DLD1 (cell line): ENCODE data around the gene RAB26.

Experiments
- in situ Hi-C: cut with HindIII; loops from 2 replicates; pipeline ENCODE4 v1.10.0; 2017; ENCODE audit warnings: low sequenced_read_pairs

Gene RAB26

GRCh38 chr16:2178321-2179106 lies 30.1 kb downstream of the RAB26 start:
- in situ Hi-C loops = no loop called here

GRCh38 chr16:2179107-2179501 lies 30.7 kb downstream of the RAB26 start:
- in situ Hi-C loops = no loop called here

- in situ Hi-C loops = no loop called here
These were observed 31.2 kb downstream of the RAB26 start for GRCh38 chr16:2179576-2179975.

GRCh38 chr16:2180461-2180860 lies 32.0 kb downstream of the RAB26 start:
- in situ Hi-C loops = no loop called here

GRCh38 chr16:2180962-2181923 lies 32.8 kb downstream of the RAB26 start:
- in situ Hi-C loops = no loop called here

GRCh38 chr16:2181952-2182351 lies 33.5 kb downstream of the RAB26 start:
- in situ Hi-C loops = no loop called here

- in situ Hi-C loops = no loop called here
These were observed 35.2 kb downstream of the RAB26 start for GRCh38 chr16:2183671-2184070.

- in situ Hi-C loops = no loop called here
These were observed 35.9 kb downstream of the RAB26 start for GRCh38 chr16:2184346-2184745.

- in situ Hi-C loops = no loop called here
These were observed 36.5 kb downstream of the RAB26 start for GRCh38 chr16:2184962-2185361.

- in situ Hi-C loops = no loop called here
These were observed 37.6 kb downstream of the RAB26 start for GRCh38 chr16:2186064-2186463.

GRCh38 chr16:2186505-2186904 lies 38.1 kb downstream of the RAB26 start:
- in situ Hi-C loops = no loop called here

GRCh38 chr16:2187212-2187611 lies 38.8 kb downstream of the RAB26 start:
- in situ Hi-C loops = no loop called here

GRCh38 chr16:2188395-2188794 lies 40.0 kb downstream of the RAB26 start:
- in situ Hi-C loops = no loop called here

GRCh38 chr16:2189252-2189893 lies 40.9 kb downstream of the RAB26 start:
- in situ Hi-C loops = no loop called here

- in situ Hi-C loops = no loop called here
These were observed 41.7 kb downstream of the RAB26 start for GRCh38 chr16:2190002-2190658.

- in situ Hi-C loops = no loop called here
These were observed 42.4 kb downstream of the RAB26 start for GRCh38 chr16:2190659-2191445.

- in situ Hi-C loops = no loop called here
These were observed 43.0 kb downstream of the RAB26 start for GRCh38 chr16:2191446-2191706.

GRCh38 chr16:2194166-2194834 lies 45.9 kb downstream of the RAB26 start:
- in situ Hi-C loops = no loop called here

- in situ Hi-C loops = no loop called here
These were observed 46.5 kb downstream of the RAB26 start for GRCh38 chr16:2194852-2195321.
